GM23338 (cell line): ENCODE data around the gene OTOP2.
"Not testable (repeated sequence)": the region's sequence is repeated elsewhere in the genome, so short reads cannot be mapped to it uniquely, and the experiment has no call there.

Experiments
- CREB1 ChIP-seq: fragments of 250-450 bp; sonication (Bioruptor Pico); IDR thresholded peaks from 2 replicates; pipeline ENCODE4 v1.5.0; 2020; ENCODE audit warnings: low read depth, mild to moderate bottlenecking, moderate library complexity
- EZH2 ChIP-seq: fragments of 200-600 bp; sonication (generic); IDR thresholded peaks from one replicate; pipeline ENCODE4 v1.8.0; 2017; ENCODE audit warnings: antibody characterized with exemption, mild to moderate bottlenecking, low read depth; ENCODE audit not compliant: unreplicated experiment
- EZH2phosphoT487 ChIP-seq: fragments of 200-600 bp; sonication (generic); IDR thresholded peaks from one replicate; pipeline ENCODE4 v1.8.1; 2018; ENCODE audit warnings: antibody characterized with exemption; ENCODE audit not compliant: unreplicated experiment
- POLR2AphosphoS5 ChIP-seq: IDR thresholded peaks from 2 replicates; pipeline ENCODE4 v1.6.1; 2016; ENCODE audit warnings: antibody characterized with exemption, low read depth
- STAT1 ChIP-seq: IDR thresholded peaks from one replicate; pipeline ENCODE4 v1.6.1; 2016; ENCODE audit warnings: antibody characterized with exemption; ENCODE audit not compliant: unreplicated experiment
- ZNF331 ChIP-seq: fragments of 250-450 bp; sonication (Bioruptor Pico); IDR thresholded peaks from 2 replicates; pipeline ENCODE4 v1.5.0; 2020; ENCODE audit warnings: low read depth, mild to moderate bottlenecking, moderate library complexity
- TF ChIP-seq, protein P1 (sequence below), 2 experiments: fragments of 200-600 bp in 1 of 2; sonication (generic) in 1 of 2; conservative IDR thresholded peaks; 2 replicates each; pipeline versions ENCODE4 v1.5.1 to v1.6.1; 2016 to 2017; ENCODE audit warnings: antibody characterized with exemption in 2 of 2, low read depth in 2 of 2, mild to moderate bottlenecking in 2 of 2, moderate library complexity in 1 of 2
- TF ChIP-seq, protein P2 (sequence below): IDR thresholded peaks from one replicate; pipeline ENCODE4 v1.6.1; 2018; ENCODE audit warnings: antibody characterized with exemption; ENCODE audit not compliant: unreplicated experiment
- TF ChIP-seq, protein P3 (sequence below): fragments of 250-450 bp; sonication (Bioruptor Pico); IDR thresholded peaks from 2 replicates; pipeline ENCODE4 v1.5.0; 2020; ENCODE audit warnings: mild to moderate bottlenecking, moderate library complexity
- TF ChIP-seq, protein P4 (sequence below): IDR thresholded peaks from 2 replicates; pipeline ENCODE4 v1.6.1; 2016; ENCODE audit warnings: antibody characterized with exemption

DNA sequence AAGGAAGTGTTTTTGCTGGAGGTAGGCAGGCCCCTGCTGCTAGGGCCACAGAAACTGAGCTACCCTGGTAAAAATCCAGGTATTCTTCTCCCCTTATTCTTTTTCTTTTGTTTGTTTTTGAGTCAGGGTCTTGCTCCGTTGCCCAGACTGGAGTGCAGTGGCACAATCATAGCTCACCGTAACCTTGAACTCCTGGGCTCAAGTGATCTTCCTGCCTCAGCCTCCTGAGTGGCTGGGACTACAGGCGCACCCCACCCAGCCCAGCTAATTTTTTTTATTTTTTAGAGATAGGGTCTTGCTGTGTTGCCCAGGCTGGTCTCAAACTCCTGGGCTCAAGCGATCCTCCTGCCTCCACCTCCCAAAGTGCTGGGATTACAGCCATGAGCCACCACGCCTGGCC lies 45.4 kb downstream of the OTOP2 start:
- TF ChIP-seq, protein P1, sequence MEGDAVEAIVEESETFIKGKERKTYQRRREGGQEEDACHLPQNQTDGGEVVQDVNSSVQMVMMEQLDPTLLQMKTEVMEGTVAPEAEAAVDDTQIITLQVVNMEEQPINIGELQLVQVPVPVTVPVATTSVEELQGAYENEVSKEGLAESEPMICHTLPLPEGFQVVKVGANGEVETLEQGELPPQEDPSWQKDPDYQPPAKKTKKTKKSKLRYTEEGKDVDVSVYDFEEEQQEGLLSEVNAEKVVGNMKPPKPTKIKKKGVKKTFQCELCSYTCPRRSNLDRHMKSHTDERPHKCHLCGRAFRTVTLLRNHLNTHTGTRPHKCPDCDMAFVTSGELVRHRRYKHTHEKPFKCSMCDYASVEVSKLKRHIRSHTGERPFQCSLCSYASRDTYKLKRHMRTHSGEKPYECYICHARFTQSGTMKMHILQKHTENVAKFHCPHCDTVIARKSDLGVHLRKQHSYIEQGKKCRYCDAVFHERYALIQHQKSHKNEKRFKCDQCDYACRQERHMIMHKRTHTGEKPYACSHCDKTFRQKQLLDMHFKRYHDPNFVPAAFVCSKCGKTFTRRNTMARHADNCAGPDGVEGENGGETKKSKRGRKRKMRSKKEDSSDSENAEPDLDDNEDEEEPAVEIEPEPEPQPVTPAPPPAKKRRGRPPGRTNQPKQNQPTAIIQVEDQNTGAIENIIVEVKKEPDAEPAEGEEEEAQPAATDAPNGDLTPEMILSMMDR (conservative IDR thresholded peaks at IDR 0.05; ENCODE audit: low read depth in 2 of 2), result not testable (repeated sequence)
- TF ChIP-seq POLR2AphosphoS5; STAT1; EZH2phosphoT487; EZH2; CREB1 (CRISPR knock-in tag); ZNF331 (CRISPR knock-in tag): not testable (repeated sequence)
- TF ChIP-seq, protein P2, sequence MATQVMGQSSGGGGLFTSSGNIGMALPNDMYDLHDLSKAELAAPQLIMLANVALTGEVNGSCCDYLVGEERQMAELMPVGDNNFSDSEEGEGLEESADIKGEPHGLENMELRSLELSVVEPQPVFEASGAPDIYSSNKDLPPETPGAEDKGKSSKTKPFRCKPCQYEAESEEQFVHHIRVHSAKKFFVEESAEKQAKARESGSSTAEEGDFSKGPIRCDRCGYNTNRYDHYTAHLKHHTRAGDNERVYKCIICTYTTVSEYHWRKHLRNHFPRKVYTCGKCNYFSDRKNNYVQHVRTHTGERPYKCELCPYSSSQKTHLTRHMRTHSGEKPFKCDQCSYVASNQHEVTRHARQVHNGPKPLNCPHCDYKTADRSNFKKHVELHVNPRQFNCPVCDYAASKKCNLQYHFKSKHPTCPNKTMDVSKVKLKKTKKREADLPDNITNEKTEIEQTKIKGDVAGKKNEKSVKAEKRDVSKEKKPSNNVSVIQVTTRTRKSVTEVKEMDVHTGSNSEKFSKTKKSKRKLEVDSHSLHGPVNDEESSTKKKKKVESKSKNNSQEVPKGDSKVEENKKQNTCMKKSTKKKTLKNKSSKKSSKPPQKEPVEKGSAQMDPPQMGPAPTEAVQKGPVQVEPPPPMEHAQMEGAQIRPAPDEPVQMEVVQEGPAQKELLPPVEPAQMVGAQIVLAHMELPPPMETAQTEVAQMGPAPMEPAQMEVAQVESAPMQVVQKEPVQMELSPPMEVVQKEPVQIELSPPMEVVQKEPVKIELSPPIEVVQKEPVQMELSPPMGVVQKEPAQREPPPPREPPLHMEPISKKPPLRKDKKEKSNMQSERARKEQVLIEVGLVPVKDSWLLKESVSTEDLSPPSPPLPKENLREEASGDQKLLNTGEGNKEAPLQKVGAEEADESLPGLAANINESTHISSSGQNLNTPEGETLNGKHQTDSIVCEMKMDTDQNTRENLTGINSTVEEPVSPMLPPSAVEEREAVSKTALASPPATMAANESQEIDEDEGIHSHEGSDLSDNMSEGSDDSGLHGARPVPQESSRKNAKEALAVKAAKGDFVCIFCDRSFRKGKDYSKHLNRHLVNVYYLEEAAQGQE, result not testable (repeated sequence)
- TF ChIP-seq, protein P3, sequence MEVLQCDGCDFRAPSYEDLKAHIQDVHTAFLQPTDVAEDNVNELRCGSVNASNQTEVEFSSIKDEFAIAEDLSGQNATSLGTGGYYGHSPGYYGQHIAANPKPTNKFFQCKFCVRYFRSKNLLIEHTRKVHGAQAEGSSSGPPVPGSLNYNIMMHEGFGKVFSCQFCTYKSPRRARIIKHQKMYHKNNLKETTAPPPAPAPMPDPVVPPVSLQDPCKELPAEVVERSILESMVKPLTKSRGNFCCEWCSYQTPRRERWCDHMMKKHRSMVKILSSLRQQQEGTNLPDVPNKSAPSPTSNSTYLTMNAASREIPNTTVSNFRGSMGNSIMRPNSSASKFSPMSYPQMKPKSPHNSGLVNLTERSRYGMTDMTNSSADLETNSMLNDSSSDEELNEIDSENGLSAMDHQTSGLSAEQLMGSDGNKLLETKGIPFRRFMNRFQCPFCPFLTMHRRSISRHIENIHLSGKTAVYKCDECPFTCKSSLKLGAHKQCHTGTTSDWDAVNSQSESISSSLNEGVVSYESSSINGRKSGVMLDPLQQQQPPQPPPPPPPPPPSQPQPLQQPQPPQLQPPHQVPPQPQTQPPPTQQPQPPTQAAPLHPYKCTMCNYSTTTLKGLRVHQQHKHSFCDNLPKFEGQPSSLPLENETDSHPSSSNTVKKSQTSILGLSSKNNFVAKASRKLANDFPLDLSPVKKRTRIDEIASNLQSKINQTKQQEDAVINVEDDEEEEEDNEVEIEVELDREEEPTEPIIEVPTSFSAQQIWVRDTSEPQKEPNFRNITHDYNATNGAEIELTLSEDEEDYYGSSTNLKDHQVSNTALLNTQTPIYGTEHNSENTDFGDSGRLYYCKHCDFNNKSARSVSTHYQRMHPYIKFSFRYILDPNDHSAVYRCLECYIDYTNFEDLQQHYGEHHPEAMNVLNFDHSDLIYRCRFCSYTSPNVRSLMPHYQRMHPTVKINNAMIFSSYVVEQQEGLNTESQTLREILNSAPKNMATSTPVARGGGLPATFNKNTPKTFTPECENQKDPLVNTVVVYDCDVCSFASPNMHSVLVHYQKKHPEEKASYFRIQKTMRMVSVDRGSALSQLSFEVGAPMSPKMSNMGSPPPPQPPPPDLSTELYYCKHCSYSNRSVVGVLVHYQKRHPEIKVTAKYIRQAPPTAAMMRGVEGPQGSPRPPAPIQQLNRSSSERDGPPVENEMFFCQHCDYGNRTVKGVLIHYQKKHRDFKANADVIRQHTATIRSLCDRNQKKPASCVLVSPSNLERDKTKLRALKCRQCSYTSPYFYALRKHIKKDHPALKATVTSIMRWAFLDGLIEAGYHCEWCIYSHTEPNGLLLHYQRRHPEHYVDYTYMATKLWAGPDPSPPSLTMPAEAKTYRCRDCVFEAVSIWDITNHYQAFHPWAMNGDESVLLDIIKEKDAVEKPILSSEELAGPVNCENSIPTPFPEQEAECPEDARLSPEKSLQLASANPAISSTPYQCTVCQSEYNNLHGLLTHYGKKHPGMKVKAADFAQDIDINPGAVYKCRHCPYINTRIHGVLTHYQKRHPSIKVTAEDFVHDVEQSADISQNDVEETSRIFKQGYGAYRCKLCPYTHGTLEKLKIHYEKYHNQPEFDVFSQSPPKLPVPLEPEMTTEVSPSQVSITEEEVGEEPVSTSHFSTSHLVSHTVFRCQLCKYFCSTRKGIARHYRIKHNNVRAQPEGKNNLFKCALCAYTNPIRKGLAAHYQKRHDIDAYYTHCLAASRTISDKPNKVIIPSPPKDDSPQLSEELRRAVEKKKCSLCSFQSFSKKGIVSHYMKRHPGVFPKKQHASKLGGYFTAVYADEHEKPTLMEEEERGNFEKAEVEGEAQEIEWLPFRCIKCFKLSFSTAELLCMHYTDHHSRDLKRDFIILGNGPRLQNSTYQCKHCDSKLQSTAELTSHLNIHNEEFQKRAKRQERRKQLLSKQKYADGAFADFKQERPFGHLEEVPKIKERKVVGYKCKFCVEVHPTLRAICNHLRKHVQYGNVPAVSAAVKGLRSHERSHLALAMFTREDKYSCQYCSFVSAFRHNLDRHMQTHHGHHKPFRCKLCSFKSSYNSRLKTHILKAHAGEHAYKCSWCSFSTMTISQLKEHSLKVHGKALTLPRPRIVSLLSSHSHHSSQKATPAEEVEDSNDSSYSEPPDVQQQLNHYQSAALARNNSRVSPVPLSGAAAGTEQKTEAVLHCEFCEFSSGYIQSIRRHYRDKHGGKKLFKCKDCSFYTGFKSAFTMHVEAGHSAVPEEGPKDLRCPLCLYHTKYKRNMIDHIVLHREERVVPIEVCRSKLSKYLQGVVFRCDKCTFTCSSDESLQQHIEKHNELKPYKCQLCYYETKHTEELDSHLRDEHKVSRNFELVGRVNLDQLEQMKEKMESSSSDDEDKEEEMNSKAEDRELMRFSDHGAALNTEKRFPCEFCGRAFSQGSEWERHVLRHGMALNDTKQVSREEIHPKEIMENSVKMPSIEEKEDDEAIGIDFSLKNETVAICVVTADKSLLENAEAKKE, result not testable (repeated sequence)
- TF ChIP-seq, protein P4, sequence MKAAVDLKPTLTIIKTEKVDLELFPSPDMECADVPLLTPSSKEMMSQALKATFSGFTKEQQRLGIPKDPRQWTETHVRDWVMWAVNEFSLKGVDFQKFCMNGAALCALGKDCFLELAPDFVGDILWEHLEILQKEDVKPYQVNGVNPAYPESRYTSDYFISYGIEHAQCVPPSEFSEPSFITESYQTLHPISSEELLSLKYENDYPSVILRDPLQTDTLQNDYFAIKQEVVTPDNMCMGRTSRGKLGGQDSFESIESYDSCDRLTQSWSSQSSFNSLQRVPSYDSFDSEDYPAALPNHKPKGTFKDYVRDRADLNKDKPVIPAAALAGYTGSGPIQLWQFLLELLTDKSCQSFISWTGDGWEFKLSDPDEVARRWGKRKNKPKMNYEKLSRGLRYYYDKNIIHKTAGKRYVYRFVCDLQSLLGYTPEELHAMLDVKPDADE, result not testable (repeated sequence)
